KMS-11 (cell line): Measurements from ENCODE around the gene BCDIN3D.

Experiments
- H2AFZ ChIP-seq: fragments of 200-600 bp; sonication (generic); 2 replicates; pipeline ENCODE4 v1.6.1; 2016; ENCODE audit warnings: antibody characterized with exemption, mixed run types, low read depth
- H3K27ac ChIP-seq: fragments of 200-600 bp; sonication (generic); 2 replicates; pipeline ENCODE4 v1.6.1; 2016; ENCODE audit warnings: mild to moderate bottlenecking, mixed run types
- H3K27me3 ChIP-seq: fragments of 200-600 bp; sonication (generic); 2 replicates; pipeline ENCODE4 v1.6.1; 2017; ENCODE audit warnings: mild to moderate bottlenecking, low read depth, mixed run types, moderate library complexity; ENCODE audit not compliant: insufficient read depth
- H3K36me3 ChIP-seq: fragments of 200-600 bp; sonication (generic); 2 replicates; pipeline ENCODE4 v1.6.1; 2017; ENCODE audit warnings: mild to moderate bottlenecking, mixed run types; ENCODE audit not compliant: insufficient read depth
- H3K4me1 ChIP-seq: fragments of 200-600 bp; sonication (generic); 2 replicates; pipeline ENCODE4 v1.6.1; 2016; ENCODE audit warnings: mild to moderate bottlenecking, low read depth, mixed run types; ENCODE audit not compliant: poor library complexity, severe bottlenecking
- H3K4me2 ChIP-seq: fragments of 200-600 bp; sonication (generic); 2 replicates; pipeline ENCODE4 v1.7.0; 2016; ENCODE audit warnings: mild to moderate bottlenecking, mixed run types
- H3K4me3 ChIP-seq: fragments of 200-600 bp; sonication (generic); IDR thresholded peaks from 2 replicates; pipeline ENCODE4 v1.6.1; 2017; ENCODE audit warnings: low read depth, low read length, mixed read lengths; ENCODE audit not compliant: insufficient read depth
- H3K79me2 ChIP-seq: fragments of 200-600 bp; sonication (generic); 2 replicates; pipeline ENCODE4 v1.6.1; 2016; ENCODE audit warnings: low read depth, mixed run types; ENCODE audit not compliant: insufficient read depth
- H3K9ac ChIP-seq: fragments of 200-600 bp; sonication (generic); 2 replicates; pipeline ENCODE4 v1.6.1; 2016; ENCODE audit warnings: mild to moderate bottlenecking, mixed run types
- H4K20me1 ChIP-seq: fragments of 200-600 bp; sonication (generic); 2 replicates; pipeline ENCODE4 v1.6.1; 2016; ENCODE audit warnings: mild to moderate bottlenecking, mixed run types; ENCODE audit not compliant: insufficient read depth
- CTCF ChIP-seq: fragments of 200-600 bp; sonication (generic); conservative IDR thresholded peaks from 2 replicates; pipeline ENCODE4 v1.6.1; 2017; ENCODE audit warnings: low read depth, mild to moderate bottlenecking, antibody characterized with exemption, low read length, moderate library complexity, mixed read lengths

Gene BCDIN3D

GRCh38 chr12:49887091-49887490 is 44.2 kb upstream of the BCDIN3D start:
- no peak overlapping the region for H2AFZ ChIP-seq
- peaks cover 59% of the 10 kb centered on the region for H3K27me3 ChIP-seq
- no peak for TF ChIP-seq CTCF
- no peaks in the 10 kb centered on the region for H3K36me3 ChIP-seq
- H3K27ac ChIP-seq, result no peak overlapping the region
- no peak overlapping the region for H3K4me3 ChIP-seq
- H3K4me1 ChIP-seq, result no peaks in the 10 kb centered on the region
- H3K4me2 ChIP-seq, result no peak overlapping the region
- H3K9ac ChIP-seq, result no peak overlapping the region
- H4K20me1 ChIP-seq, result no peaks in the 10 kb centered on the region
- no peaks in the 10 kb centered on the region for H3K79me2 ChIP-seq

GRCh38 chr12:49885663-49886461 is 43.0 kb upstream of the BCDIN3D start:
- no peaks in the 10 kb centered on the region for H3K79me2 ChIP-seq
- H3K9ac ChIP-seq, result no peak overlapping the region
- no peaks in the 10 kb centered on the region for H3K36me3 ChIP-seq
- H3K4me3 ChIP-seq, result no peak overlapping the region
- no peaks in the 10 kb centered on the region for H3K4me1 ChIP-seq
- no peak for TF ChIP-seq CTCF
- no peak overlapping the region for H3K27ac ChIP-seq
- no peaks in the 10 kb centered on the region for H4K20me1 ChIP-seq
- H3K27me3 ChIP-seq, result peaks cover 58% of the 10 kb centered on the region
- H2AFZ ChIP-seq, result no peak overlapping the region
- H3K4me2 ChIP-seq, result no peak overlapping the region

- no peak overlapping the region for H2AFZ ChIP-seq
- H3K4me2 ChIP-seq, result no peak overlapping the region
- no peaks in the 10 kb centered on the region for H3K79me2 ChIP-seq
- H3K36me3 ChIP-seq, result no peaks in the 10 kb centered on the region
- TF ChIP-seq CTCF, result no peak
- peaks cover 57% of the 10 kb centered on the region for H3K27me3 ChIP-seq
- no peaks in the 10 kb centered on the region for H3K4me1 ChIP-seq
- no peak overlapping the region for H3K27ac ChIP-seq
- no peak overlapping the region for H3K4me3 ChIP-seq
- no peaks in the 10 kb centered on the region for H4K20me1 ChIP-seq
- H3K9ac ChIP-seq, result no peak overlapping the region
Observed at GRCh38 chr12:49885118-49885517, 42.2 kb upstream of the BCDIN3D start.

GRCh38 chr12:49882851-49883464 is 40.1 kb upstream of the BCDIN3D start:
- H2AFZ ChIP-seq, result no peak overlapping the region
- H3K9ac ChIP-seq, result no peak overlapping the region
- no peaks in the 10 kb centered on the region for H4K20me1 ChIP-seq
- no peak overlapping the region for H3K27ac ChIP-seq
- no peak overlapping the region for H3K4me2 ChIP-seq
- no peaks in the 10 kb centered on the region for H3K36me3 ChIP-seq
- TF ChIP-seq CTCF, result no peak
- peaks cover 50% of the 10 kb centered on the region for H3K27me3 ChIP-seq
- H3K4me3 ChIP-seq, result no peak overlapping the region
- H3K79me2 ChIP-seq, result no peaks in the 10 kb centered on the region
- H3K4me1 ChIP-seq, result no peaks in the 10 kb centered on the region
